ENCODE results near the gene NBEA.
"Not testable (repeated sequence)": the region's sequence is repeated elsewhere in the genome, so short reads cannot be mapped to it uniquely, and the experiment has no call there.

DNA sequence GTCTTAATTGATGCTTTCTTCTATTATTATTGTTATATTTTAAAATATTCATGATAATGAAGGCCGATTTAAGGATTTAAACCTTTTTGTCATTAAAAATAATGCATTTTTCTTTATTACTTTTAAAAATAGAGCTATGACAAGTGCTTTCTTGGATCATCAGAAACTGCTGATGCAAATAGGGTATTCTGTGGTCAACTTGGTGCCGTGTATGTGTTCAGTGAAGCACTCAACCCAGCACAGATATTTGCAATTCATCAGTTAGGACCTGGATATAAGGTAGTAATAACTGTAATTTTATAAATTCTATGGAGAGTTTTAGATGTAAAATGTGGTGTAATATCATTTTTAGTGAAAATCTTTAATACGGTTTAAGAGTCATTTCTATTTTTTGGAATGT, 116.5 kb downstream of the NBEA start:
- TF ChIP-seq, protein P1, sequence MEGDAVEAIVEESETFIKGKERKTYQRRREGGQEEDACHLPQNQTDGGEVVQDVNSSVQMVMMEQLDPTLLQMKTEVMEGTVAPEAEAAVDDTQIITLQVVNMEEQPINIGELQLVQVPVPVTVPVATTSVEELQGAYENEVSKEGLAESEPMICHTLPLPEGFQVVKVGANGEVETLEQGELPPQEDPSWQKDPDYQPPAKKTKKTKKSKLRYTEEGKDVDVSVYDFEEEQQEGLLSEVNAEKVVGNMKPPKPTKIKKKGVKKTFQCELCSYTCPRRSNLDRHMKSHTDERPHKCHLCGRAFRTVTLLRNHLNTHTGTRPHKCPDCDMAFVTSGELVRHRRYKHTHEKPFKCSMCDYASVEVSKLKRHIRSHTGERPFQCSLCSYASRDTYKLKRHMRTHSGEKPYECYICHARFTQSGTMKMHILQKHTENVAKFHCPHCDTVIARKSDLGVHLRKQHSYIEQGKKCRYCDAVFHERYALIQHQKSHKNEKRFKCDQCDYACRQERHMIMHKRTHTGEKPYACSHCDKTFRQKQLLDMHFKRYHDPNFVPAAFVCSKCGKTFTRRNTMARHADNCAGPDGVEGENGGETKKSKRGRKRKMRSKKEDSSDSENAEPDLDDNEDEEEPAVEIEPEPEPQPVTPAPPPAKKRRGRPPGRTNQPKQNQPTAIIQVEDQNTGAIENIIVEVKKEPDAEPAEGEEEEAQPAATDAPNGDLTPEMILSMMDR (conservative IDR thresholded peaks at IDR 0.05; ENCODE audit: low read depth in 2 of 2) = not testable (repeated sequence)
- not testable (repeated sequence) for TF ChIP-seq ZNF114 (CRISPR knock-in tag; IDR thresholded peaks at IDR 0.05)

Measured in GM23338 (cell line).